PC-9 (cell line): ENCODE measurements around the gene MKX.

Source experiments
- EZH2 ChIP-seq: fragments of 200-600 bp; sonication (generic); IDR thresholded peaks from 2 replicates; pipeline ENCODE4 v1.8.0; 2017; ENCODE audit warnings: antibody characterized with exemption, low read depth
- TF ChIP-seq, protein P1 (sequence below): fragments of 200-600 bp; sonication (generic); conservative IDR thresholded peaks from 2 replicates; pipeline ENCODE4 v1.6.1; 2017; ENCODE audit warnings: mixed run types, antibody characterized with exemption, mild to moderate bottlenecking, moderate library complexity

DNA sequence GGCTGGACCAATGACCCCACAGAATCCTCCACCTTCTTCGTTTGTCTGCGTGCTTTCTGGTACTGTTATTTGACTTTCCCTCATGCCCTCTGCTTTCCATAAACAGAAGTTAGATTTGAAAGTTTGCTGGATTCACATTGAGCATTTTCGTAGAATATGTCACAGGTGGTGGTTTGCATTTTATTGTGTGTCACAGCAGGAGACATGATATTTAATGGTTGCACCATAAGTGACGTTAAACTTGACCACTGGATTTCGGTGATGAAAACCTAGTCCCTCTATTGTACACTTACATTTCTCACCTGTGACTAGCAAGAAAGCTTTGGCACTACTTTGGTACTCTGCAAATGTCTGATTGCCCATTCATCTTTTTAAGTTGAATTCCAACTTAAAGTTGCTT is 15.2 kb upstream of the MKX start:
- TF ChIP-seq, protein P1, sequence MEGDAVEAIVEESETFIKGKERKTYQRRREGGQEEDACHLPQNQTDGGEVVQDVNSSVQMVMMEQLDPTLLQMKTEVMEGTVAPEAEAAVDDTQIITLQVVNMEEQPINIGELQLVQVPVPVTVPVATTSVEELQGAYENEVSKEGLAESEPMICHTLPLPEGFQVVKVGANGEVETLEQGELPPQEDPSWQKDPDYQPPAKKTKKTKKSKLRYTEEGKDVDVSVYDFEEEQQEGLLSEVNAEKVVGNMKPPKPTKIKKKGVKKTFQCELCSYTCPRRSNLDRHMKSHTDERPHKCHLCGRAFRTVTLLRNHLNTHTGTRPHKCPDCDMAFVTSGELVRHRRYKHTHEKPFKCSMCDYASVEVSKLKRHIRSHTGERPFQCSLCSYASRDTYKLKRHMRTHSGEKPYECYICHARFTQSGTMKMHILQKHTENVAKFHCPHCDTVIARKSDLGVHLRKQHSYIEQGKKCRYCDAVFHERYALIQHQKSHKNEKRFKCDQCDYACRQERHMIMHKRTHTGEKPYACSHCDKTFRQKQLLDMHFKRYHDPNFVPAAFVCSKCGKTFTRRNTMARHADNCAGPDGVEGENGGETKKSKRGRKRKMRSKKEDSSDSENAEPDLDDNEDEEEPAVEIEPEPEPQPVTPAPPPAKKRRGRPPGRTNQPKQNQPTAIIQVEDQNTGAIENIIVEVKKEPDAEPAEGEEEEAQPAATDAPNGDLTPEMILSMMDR, result no peak
- TF ChIP-seq EZH2, result no peak
